Astrocyte (in vitro differentiated cells and primary cell): ENCODE measurements around the gene TFEB. TPM values are rescaled to one million over a fixed set of nuclear protein-coding genes. Genes with fewer than 3 reads are reported as not detected.

Source experiments
- DNase-seq: peaks from one replicate; pipeline ENCODE4 v3.0.0-alpha.2; 2010; ENCODE audit warnings: low read depth
- FAIRE-seq: peaks from 2 replicates; lab custom pipeline; 2011; peaks lifted over from hg19 to GRCh38; lab: Jason Lieb, UNC
- H2AFZ ChIP-seq: 2 replicates; pipeline ENCODE4 v1.6.0; 2012; ENCODE audit warnings: low read depth, low read length, inconsistent platforms
- H3K27ac ChIP-seq: 2 replicates; pipeline ENCODE4 v1.5.1; 2011; ENCODE audit warnings: low read depth, low read length, inconsistent platforms
- H3K27me3 ChIP-seq: 2 replicates; pipeline ENCODE4 v1.6.0; 2011; ENCODE audit warnings: low read length, inconsistent platforms; ENCODE audit not compliant: insufficient read depth
- H3K36me3 ChIP-seq: 2 replicates; pipeline ENCODE4 v1.5.1; 2011; ENCODE audit warnings: low read length, inconsistent platforms; ENCODE audit not compliant: insufficient read depth
- H3K4me1 ChIP-seq: 2 replicates; pipeline ENCODE4 v1.5.1; 2011; ENCODE audit warnings: low read length, inconsistent platforms; ENCODE audit not compliant: insufficient read depth
- H3K4me2 ChIP-seq: 2 replicates; pipeline ENCODE4 v1.6.0; 2012; ENCODE audit warnings: low read length, inconsistent platforms
- H3K4me3 ChIP-seq: 2 replicates; pipeline ENCODE4 v1.5.1; 2011; ENCODE audit warnings: low read depth, mild to moderate bottlenecking, low read length, inconsistent platforms; ENCODE audit not compliant: insufficient read depth
- H3K79me2 ChIP-seq: 2 replicates; pipeline ENCODE4 v1.6.0; 2012; ENCODE audit warnings: mild to moderate bottlenecking, low read length, inconsistent platforms; ENCODE audit not compliant: insufficient read depth
- H3K9ac ChIP-seq: 2 replicates; pipeline ENCODE4 v1.6.0; 2012; ENCODE audit warnings: mild to moderate bottlenecking, low read length, inconsistent platforms
- H3K9me3 ChIP-seq: 2 replicates; pipeline ENCODE4 v1.5.1; 2012; ENCODE audit warnings: low read depth, mild to moderate bottlenecking, low read length, inconsistent platforms; ENCODE audit not compliant: insufficient read depth
- H4K20me1 ChIP-seq: 2 replicates; pipeline ENCODE4 v1.6.0; 2012; ENCODE audit warnings: low read length, inconsistent platforms; ENCODE audit not compliant: insufficient read depth
- H3K27ac Mint-ChIP-seq: one replicate; pipeline ENCODE4 v1.8.0; 2021; ENCODE audit warnings: mild to moderate bottlenecking, mixed read lengths; ENCODE audit not compliant: unreplicated experiment
- H3K27me3 Mint-ChIP-seq: one replicate; pipeline ENCODE4 v1.8.0; 2021; ENCODE audit warnings: low read depth, mixed read lengths; ENCODE audit not compliant: unreplicated experiment
- H3K36me3 Mint-ChIP-seq: one replicate; pipeline ENCODE4 v1.8.0; 2021; ENCODE audit warnings: low read depth, mixed read lengths; ENCODE audit not compliant: unreplicated experiment
- H3K4me1 Mint-ChIP-seq: one replicate; pipeline ENCODE4 v1.8.0; 2021; ENCODE audit warnings: low read depth, mixed read lengths; ENCODE audit not compliant: unreplicated experiment
- H3K4me3 Mint-ChIP-seq: one replicate; pipeline ENCODE4 v1.8.0; 2021; ENCODE audit warnings: mild to moderate bottlenecking, moderate library complexity, mixed read lengths; ENCODE audit not compliant: unreplicated experiment
- H3K9me3 Mint-ChIP-seq: one replicate; pipeline ENCODE4 v1.8.0; 2021; ENCODE audit warnings: mild to moderate bottlenecking, mixed read lengths; ENCODE audit not compliant: unreplicated experiment
- CTCF ChIP-seq: IDR thresholded peaks from 2 replicates; pipeline ENCODE4 v1.5.1; 2011; ENCODE audit warnings: low read depth, mild to moderate bottlenecking, inconsistent platforms, low read length, moderate library complexity; ENCODE audit not compliant: insufficient read depth
- EZH2 ChIP-seq: IDR thresholded peaks from 2 replicates; pipeline ENCODE4 v1.6.1; 2012; ENCODE audit warnings: mild to moderate bottlenecking, low read length, inconsistent platforms; ENCODE audit not compliant: insufficient read depth
- total RNA-seq: library from RNA; stranded (reverse); gene quantifications from 2 replicates; pipeline ENCODE4 v1.2.1, GENCODE V29; 2021

The TFEB gene
- total RNA-seq, 1 donor from 2014 or later: 4.7 TPM

DNA sequence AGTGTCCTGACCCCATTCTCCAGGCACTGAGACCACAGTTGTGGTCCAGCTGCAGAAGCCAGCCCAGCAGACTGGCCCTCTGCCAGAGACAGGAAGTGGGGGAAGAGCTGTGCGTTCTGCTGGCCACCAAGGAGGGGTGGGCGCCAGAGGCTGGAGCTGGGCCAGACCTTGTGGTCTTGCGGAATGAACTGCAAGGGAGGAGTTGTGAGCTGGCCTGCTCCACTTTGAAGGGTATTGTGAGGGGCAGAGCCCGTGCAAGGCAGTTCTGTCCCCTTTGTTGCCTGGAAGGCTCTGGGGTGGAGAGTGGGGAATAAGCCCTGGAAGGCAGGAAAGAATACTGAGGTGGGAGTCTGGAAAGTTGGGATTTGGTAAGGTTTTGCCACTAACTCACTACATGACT lies 100.8 kb downstream of the TFEB start:
- H3K4me2 ChIP-seq: peak overlapping the region; percentile 66
- Mint-ChIP-seq H3K4me1 (peaks cover 28% of the 10 kb centered on the region), H3K27ac (peak overlapping the region; percentile 73), H3K9me3 (no peaks in the 10 kb centered on the region), H3K36me3 (peaks cover 3% of the 10 kb centered on the region), H3K27me3 (peaks cover 15% of the 10 kb centered on the region), H3K4me3 (no peak overlapping the region)
- no peak overlapping the region for H3K4me3 ChIP-seq
- no peak for TF ChIP-seq CTCF
- TF ChIP-seq EZH2: no peak
- peaks cover 16% of the 10 kb centered on the region for H3K79me2 ChIP-seq
- peaks cover 30% of the 10 kb centered on the region for H3K4me1 ChIP-seq
- no peaks in the 10 kb centered on the region for H3K36me3 ChIP-seq
- peaks cover 8% of the 10 kb centered on the region for H4K20me1 ChIP-seq
- peak; percentile 65 for DNase-seq
- peaks cover 4% of the 10 kb centered on the region for H3K27me3 ChIP-seq
- H2AFZ ChIP-seq: no peak overlapping the region
- H3K9me3 ChIP-seq: no peaks in the 10 kb centered on the region
- H3K27ac ChIP-seq: no peak overlapping the region
- H3K9ac ChIP-seq: no peak overlapping the region
- no peak for FAIRE-seq

Other genes with a start within 250 kb of the TFEB start
- gene FOXP4, start 189.2 kb downstream of the TFEB start, total RNA-seq: 41.9 and 43.7 TPM in 2 replicates
- gene MDFI, start 97.1 kb downstream of the TFEB start, total RNA-seq: 144 and 167 TPM in 2 replicates
- not detected in 2 replicates for gene PGC, start 11.8 kb upstream of the TFEB start, total RNA-seq
- gene FRS3, start 44.3 kb upstream of the TFEB start, total RNA-seq: 3.1 and 3.6 TPM in 2 replicates
- 3.1 and 3.4 TPM in 2 replicates for gene PRICKLE4, start 45.2 kb upstream of the TFEB start, total RNA-seq
- gene TOMM6, start 52.1 kb upstream of the TFEB start, total RNA-seq: 147 and 159 TPM in 2 replicates
- gene USP49, start 159.8 kb upstream of the TFEB start, total RNA-seq: 3.8 and 5.5 TPM in 2 replicates
- 27.1 and 28.9 TPM in 2 replicates for gene MED20, start 185.5 kb upstream of the TFEB start, total RNA-seq
- gene BYSL, start 185.9 kb upstream of the TFEB start, total RNA-seq: 41.2 and 43.1 TPM in 2 replicates
- 64.8 and 69.9 TPM in 2 replicates for gene CCND3, start 206.2 kb upstream of the TFEB start, total RNA-seq